ENCODE measurements around the gene ARL8A.

Gene ARL8A

DNA sequence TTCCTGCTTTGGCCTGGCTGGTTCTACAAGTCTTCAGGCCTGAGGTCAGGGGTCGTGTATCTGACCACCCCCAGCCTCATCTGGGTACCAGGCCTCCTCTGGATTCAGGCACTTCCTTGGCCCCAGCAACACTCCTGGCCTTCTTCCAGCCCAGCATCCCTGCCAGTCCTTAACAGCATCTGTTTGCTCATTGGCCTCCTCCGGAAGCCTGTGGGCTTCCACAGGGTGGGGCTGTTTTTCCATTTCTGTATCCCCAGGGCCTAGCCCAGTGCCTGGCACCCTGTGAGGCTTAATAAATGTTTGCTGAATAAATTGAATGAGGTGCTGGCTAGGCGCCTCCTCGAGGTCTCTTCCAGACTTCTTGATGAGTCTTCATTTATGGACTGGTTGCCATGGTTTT, 43.4 kb downstream of the ARL8A start:
- DNase-seq (ENCODE audit: low read depth, low spot score): no peak
- H3K4me3 ChIP-seq (ENCODE audit: low read length): no peak overlapping the region

DNA sequence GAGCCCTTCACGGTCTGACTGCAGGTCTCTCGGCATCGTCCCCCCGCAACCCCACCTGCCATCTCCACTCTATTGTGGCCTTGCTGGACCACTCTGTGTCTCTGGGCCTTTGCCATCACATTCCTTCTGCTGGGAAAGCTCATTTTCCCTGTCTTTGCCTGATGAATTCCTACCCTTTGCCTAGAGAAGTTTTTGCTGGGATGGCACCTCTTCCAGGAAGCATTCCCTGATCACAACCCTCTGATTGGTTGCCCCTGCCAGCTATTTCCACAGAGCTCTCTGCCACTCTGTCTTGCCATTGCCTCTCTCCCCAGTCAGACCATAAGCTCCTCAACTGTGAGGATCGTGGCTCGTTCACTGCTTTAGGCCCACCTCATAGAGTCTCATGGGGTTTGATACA, 50.7 kb downstream of the ARL8A start:
- no peak overlapping the region for H3K4me3 ChIP-seq (ENCODE audit: low read length)
- no peak for DNase-seq (ENCODE audit: low read depth, low spot score)

DNA sequence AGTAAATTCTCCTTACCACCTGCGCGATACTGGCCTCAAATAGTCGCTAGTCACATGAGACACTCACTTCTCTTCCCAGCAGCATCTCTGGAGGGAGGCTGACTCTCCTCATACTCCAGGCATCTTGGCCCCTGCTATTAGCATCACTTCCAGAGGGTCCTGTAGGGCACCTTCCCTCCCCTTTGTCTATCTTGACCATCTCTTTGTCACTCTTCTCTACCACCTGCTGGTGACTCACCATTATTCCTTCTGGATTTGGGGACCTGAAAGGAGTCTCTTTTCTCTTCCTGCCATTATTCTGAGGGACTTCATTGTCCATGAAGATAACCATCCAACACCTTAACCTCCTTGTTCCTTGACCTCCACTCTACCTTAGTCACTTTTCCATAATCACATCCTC, 53.5 kb downstream of the ARL8A start:
- H3K4me3 ChIP-seq (ENCODE audit: low read length): no peak overlapping the region
- no peak for DNase-seq (ENCODE audit: low read depth, low spot score)

DNA sequence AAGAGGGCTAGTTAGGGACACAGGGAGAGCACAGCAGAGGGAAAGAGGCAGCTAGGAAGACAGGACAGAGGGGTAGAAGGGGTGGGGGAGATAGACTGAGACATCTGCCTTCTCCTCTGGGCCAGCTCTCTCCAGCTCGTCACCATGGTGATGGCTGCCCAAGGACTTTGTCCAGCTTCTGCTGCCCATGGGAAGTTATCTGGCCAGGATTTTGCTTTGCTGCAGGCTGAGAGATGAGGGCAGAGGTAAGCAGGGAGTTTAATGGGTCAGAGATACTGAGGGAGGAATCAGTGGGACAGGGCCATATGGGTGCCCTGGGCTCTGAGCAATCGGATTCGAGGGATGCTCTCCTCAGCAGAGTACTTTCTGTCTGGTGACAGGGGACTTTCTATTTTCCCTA, 56.3 kb downstream of the ARL8A start:
- no peak for DNase-seq (ENCODE audit: low read depth, low spot score)
- no peak overlapping the region for H3K4me3 ChIP-seq (ENCODE audit: low read length)

DNA sequence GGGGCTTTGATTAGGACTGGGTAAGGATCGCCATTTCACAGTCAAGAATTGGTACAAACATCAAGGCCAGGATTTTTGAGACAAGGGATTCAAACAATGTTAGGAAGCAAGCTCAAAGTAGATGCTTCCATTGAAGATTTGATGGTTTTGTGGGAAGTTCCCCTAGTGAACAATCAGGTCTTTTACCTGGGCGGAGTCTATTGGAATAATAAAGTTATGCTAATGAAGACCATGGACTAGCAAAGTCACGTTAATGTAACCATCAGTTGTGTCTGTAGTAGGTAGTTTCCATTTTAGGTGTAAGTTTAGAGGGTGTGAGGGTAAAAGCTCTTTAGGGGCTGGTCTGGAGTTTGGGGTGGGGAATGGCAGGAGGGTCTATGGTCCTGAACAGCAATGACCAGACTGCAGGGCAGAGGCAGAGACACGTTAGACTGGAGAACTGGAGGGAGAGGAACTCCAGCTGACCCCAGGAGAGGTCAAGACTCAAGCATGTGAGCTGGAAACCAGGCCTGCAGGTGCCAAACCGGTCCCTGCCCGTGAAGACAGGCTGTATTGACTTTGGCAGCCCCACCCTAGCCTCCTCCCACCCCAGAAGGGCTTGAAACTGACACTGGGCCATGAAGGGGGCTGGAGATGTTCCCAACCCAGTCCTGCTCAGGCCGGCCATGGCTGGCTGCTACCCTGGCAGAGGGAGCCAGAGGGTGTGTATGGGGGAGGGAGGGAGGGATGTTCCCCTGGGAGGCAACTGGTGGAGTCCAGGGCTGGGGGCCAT, 57.8 kb downstream of the ARL8A start:
- no peak for DNase-seq (ENCODE audit: low read depth, low spot score)
- H3K4me3 ChIP-seq (ENCODE audit: low read length): no peak overlapping the region

DNA sequence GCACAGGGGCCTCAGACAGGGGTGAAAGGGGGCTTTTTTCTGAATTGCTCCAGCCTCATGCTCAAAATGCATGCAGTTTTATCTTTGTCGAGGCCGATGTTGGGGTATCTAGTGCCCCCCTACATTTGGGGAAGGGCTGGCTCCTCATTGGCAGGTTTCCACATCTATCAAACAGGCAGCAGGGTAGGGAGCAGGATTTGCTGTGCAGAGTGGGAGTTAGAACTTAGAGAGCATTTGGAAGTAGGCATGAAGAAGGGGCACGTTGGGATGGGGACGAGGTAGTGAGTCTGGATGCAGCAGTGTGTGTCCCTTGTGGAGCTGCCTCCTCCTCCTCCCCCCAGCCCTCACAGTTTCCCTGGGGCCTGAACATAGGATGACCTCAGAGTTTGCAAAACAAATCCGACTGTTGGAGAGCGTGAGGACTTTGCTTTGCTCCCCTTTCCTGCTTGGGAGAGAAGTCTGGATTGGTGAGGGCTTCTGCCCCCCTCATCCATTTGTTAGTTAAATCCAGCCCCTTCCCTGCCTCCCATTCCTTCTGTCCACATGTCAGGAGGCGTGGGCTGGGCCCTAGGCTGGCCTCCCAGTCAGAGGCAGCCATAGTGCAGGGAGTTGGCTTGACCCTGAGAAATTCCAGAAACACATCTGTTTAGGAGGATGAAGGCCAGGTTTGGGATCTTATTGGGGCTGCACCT, 58.7 kb downstream of the ARL8A start:
- no peak for DNase-seq (ENCODE audit: low read depth, low spot score)

DNA sequence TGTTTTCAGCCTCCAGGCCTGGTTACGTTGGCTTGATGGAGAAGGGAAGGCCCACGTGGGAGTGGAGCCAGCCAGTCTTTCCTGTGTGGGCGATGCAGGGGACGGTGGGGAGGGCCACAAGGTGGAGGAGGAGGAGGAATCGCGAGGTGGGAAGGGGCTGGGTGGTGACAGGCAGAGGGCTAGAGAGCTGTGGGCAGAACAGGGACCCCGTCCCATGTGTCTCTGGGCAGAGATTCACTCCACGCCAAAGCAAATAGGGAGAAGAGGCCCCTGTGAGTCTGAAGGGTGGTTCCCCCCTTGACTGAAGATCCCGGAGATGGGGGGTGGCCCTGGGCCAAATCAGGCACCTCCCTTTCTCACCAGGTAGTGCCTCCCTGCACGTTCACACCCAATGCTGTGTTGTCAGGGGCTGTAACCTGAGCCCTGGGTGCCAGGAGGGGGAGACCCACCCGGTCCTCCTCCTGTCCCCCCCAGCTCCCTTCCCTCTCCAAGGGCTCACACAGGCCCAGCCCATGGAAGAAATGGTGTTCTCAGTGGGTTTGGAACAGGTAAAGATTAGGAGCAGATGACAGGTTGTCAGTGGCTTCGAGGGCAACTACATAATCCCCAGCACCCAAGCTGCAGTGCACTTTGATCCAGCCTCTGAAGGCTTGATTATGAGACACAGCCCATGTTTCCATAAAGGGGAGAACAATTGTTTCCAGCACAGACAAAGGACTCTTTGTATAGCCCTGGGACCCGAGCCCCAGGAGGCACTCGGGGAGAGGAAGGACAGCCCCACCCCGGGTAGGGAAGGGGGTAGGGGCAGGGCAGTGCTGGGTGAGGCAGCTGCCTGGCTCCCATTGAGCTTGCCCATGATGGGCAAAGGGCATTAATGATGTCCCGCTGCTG, 59.5 kb downstream of the ARL8A start:
- DNase-seq (ENCODE audit: low read depth, low spot score): no peak
- no peak overlapping the region for H3K4me3 ChIP-seq (ENCODE audit: low read length)

More for the DNA sequence above, 58.7 kb downstream of the ARL8A start:
- no peak overlapping the region for H3K4me3 ChIP-seq (ENCODE audit: low read length)

Data from Jurkat, Clone E6-1 (cell line).